Lung (tissue), 12 donors: ENCODE results near the gene ADRM1. TPM values are rescaled to one million over a fixed set of nuclear protein-coding genes. Genes with fewer than 3 reads are reported as not detected.

Source experiments
- ATAC-seq: fragments of 200-7000 bp; cut with Tn5 transposase; one replicate; pipeline ENCODE4 v1.9.1; 2020; ENCODE audit warnings: moderate number of reproducible peaks; ENCODE audit not compliant: insufficient read depth, low FRiP score
- DNase-seq, 3 donors: peaks; one replicate each; pipeline ENCODE4 v3.0.0-alpha.2; 2013 to 2017
- H3K27ac ChIP-seq, 2 donors: one replicate each; pipeline ENCODE4 v1.5.1; 2013; ENCODE audit warnings: mild to moderate bottlenecking in 2 of 2, moderate library complexity in 2 of 2, control low read depth in 1 of 2, inconsistent platforms in 1 of 2, low read depth in 1 of 2, low read length in 1 of 2
- H3K27me3 ChIP-seq, 3 donors: one replicate each; pipeline ENCODE4 v1.5.1; 2013; ENCODE audit warnings: low read length in 2 of 3; ENCODE audit not compliant: control insufficient read depth in 3 of 3, insufficient read depth in 3 of 3
- H3K36me3 ChIP-seq, 4 donors: one replicate each; pipeline ENCODE4 v1.5.1; 2013; ENCODE audit warnings: low read length in 4 of 4, mild to moderate bottlenecking in 1 of 4, moderate library complexity in 1 of 4; ENCODE audit not compliant: control insufficient read depth in 4 of 4, insufficient read depth in 4 of 4
- H3K4me1 ChIP-seq, 5 donors: one replicate each; pipeline ENCODE4 v1.5.1; 2013; ENCODE audit warnings: low read length in 5 of 5, mild to moderate bottlenecking in 2 of 5, moderate library complexity in 1 of 5; ENCODE audit not compliant: control insufficient read depth in 5 of 5, insufficient read depth in 5 of 5
- H3K4me3 ChIP-seq: one replicate; pipeline ENCODE4 v1.5.1; 2013; ENCODE audit warnings: mild to moderate bottlenecking, control low read depth, moderate library complexity
- H3K9ac ChIP-seq, 2 donors: one replicate each; pipeline ENCODE4 v1.5.1; 2013; ENCODE audit warnings: low read length in 2 of 2, control low read depth in 1 of 2; ENCODE audit not compliant: insufficient read depth in 1 of 2
- H3K9me3 ChIP-seq, 4 donors: one replicate each; pipeline ENCODE4 v1.5.1; 2013; ENCODE audit warnings: low read length in 3 of 4, mild to moderate bottlenecking in 1 of 4, moderate library complexity in 1 of 4; ENCODE audit not compliant: control insufficient read depth in 4 of 4, insufficient read depth in 3 of 4
- WGBS, 2 donors: extraction: QIAGEN DNeasy Blood & Tissue Kit; methylation state at CpG; one replicate each; pipeline ENCODE4 v1.1.7; 2013; 5-methylcytosine and 5-hydroxymethylcytosine counted together
- polyA plus RNA-seq, 2 donors: library from polyadenylated mRNA; stranded (reverse); fragments of 200-250 nt; gene quantifications; one replicate each; pipeline ENCODE4 v1.2.1, GENCODE V29; 2013
- total RNA-seq, 2 donors: library from RNA; depleted of rRNA in 1 of 2; stranded (reverse); fragments of >200 nt in 1 of 2; gene quantifications; one replicate each; pipeline ENCODE4 v1.2.1, GENCODE V29; 2014 to 2021
- TF ChIP-seq, protein P1 (sequence below): IDR thresholded peaks from 2 replicates; pipeline ENCODE4 v1.5.1; 2012; ENCODE audit warnings: mild to moderate bottlenecking; ENCODE audit errors: control extremely low read depth, extremely low read depth
- donor health status: control.
- donor health status: control.
- donor health status: Bipolar disorder and iron deficiency.
- donor health status: healthy.
- donor health status: DM: yes; HTN: yes; CAD: no.

ADRM1 gene
- total and polyA plus RNA-seq, 4 donors = 43.1 to 140 (median 106) TPM

DNA sequence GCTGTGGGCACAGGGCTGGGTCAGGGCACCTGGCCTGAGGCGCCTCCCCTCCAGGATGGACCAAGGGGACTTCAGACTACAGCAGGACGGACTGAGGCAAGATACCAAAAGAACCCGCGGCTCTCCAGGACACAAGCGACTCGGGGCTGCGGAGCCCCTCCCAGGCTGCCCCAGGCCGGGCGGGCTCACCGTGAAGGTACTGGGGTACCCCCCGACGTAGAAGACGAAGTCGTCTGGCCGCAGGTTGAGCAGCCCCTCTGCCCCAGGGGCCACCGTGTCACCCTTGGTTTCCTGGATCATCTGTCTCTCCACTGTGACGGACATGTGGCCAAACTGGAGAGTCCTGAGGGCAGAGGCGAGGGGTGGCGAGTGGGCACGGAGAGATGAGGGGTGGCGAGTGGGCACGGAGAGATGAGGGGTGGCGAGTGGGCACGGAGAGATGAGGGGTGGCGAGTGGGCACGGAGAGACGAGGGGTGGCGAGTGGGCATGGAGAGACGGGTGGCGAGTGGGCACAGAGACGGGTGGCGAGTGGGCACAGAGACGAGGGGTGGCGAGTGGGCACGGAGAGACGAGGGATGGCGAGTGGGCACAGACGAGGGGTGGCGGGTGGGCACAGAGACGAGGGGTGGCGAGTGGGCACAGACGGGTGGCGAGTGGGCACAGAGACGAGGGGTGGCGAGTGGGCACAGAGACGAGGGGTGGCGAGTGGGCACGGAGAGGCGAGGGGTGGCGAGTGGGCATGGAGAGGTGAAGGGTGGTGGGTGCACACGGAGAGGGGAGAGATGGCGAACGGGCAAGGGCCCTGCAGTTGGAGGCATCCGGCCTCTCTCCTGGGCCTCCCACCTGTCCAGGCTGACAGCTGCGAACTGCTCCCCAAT, 10.9 kb downstream of the ADRM1 start:
- peaks cover 0 to 3% (median 0%) of the 10 kb centered on the region in 4 donors for H3K9me3 ChIP-seq
- ATAC-seq = no peak
- 93 to 95% methylated on average over 54 to 55 of the region's 55 CpGs for WGBS, 2 donors
- no peak overlapping the region for H3K9ac ChIP-seq
- H3K4me3 ChIP-seq = no peak overlapping the region
- peaks cover 0 to 86% (median 13%) of the 10 kb centered on the region in 4 donors for H3K36me3 ChIP-seq
- H3K27ac ChIP-seq = no peak overlapping the region
- no peaks in the 10 kb centered on the region for H3K27me3 ChIP-seq
- no peaks in the 10 kb centered on the region for H3K4me1 ChIP-seq
- no peak for DNase-seq
- TF ChIP-seq, protein P1, sequence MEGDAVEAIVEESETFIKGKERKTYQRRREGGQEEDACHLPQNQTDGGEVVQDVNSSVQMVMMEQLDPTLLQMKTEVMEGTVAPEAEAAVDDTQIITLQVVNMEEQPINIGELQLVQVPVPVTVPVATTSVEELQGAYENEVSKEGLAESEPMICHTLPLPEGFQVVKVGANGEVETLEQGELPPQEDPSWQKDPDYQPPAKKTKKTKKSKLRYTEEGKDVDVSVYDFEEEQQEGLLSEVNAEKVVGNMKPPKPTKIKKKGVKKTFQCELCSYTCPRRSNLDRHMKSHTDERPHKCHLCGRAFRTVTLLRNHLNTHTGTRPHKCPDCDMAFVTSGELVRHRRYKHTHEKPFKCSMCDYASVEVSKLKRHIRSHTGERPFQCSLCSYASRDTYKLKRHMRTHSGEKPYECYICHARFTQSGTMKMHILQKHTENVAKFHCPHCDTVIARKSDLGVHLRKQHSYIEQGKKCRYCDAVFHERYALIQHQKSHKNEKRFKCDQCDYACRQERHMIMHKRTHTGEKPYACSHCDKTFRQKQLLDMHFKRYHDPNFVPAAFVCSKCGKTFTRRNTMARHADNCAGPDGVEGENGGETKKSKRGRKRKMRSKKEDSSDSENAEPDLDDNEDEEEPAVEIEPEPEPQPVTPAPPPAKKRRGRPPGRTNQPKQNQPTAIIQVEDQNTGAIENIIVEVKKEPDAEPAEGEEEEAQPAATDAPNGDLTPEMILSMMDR = no peak

GRCh38 chr20:62314339-62314638, 11.5 kb downstream of the ADRM1 start:
- peaks cover 0 to 3% (median 0%) of the 10 kb centered on the region in 4 donors for H3K9me3 ChIP-seq
- DNase-seq = no peak
- no peak for ATAC-seq
- 95 to 96% methylated on average over 12 of the region's 12 CpGs for WGBS, 2 donors
- H3K4me3 ChIP-seq = no peak overlapping the region
- no peak overlapping the region for H3K9ac ChIP-seq
- H3K4me1 ChIP-seq = no peaks in the 10 kb centered on the region
- peaks cover 0 to 88% (median 15%) of the 10 kb centered on the region in 4 donors for H3K36me3 ChIP-seq
- TF ChIP-seq, protein P1 = no peak
- no peak overlapping the region for H3K27ac ChIP-seq
- no peaks in the 10 kb centered on the region for H3K27me3 ChIP-seq

DNA sequence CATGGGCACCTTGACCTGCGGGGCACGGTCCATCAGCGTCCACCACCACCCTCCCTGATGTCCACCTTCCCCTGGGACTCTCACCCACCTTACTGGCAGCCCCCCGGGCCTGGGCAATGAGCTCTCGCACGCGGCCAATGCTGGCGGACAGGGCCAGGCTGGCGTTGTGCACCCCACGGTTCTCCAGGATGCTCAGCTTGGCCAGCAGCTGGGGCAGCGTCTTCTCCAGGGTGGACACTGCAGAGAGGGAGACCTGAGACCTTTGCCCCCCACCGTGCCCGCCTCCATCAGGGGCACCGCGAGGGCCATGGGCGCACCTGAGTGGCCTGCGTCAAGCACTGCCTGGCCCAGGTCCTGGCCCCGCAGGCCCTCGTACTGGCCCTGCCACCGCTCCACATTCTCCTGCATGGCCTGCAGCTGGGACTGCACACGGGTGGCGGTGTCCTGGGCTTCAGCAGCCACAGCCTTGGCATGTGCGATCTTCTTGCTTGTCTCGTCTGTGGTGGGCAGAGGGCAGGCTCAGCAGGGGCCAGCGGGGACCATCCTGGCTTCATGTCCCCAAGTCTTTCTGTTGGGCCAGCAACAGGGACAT, 12.0 kb downstream of the ADRM1 start:
- ATAC-seq = no peak
- Histone ChIP-seq H3K9ac (no peak overlapping the region), H3K4me3 (no peak overlapping the region), H3K27ac (no peak overlapping the region), H3K27me3 (no peaks in the 10 kb centered on the region), H3K9me3 (peaks cover 0 to 3% (median 0%) of the 10 kb centered on the region in 4 donors), H3K36me3 (peaks cover 0 to 88% (median 15%) of the 10 kb centered on the region in 4 donors), H3K4me1 (no peaks in the 10 kb centered on the region)
- 92 to 93% methylated on average over 22 to 25 of the region's 25 CpGs for WGBS, 2 donors
- TF ChIP-seq, protein P1 = no peak
- DNase-seq = no peak
